Ascending aorta (tissue), 2 donors: Measurements from ENCODE around the gene MTMR11. TPM values are rescaled to one million over a fixed set of nuclear protein-coding genes. Genes with fewer than 3 reads are reported as not detected.

Experiments used
- DNase-seq, 2 donors: peaks; one replicate each; pipeline ENCODE4 v3.0.0-alpha.2; 2019; ENCODE audit warnings: low spot score in 2 of 2
- H3K27ac ChIP-seq, 2 donors: fragments of 200-600 bp; sonication (generic); one replicate each; pipeline ENCODE4 v1.5.1; 2016 to 2017; ENCODE audit warnings: mild to moderate bottlenecking in 1 of 2
- H3K27me3 ChIP-seq: fragments of 200-600 bp; sonication (generic); one replicate; pipeline ENCODE4 v1.5.1; 2017
- H3K36me3 ChIP-seq, 2 donors: fragments of 200-600 bp; sonication (generic); one replicate each; pipeline ENCODE4 v1.5.1; 2016
- H3K4me1 ChIP-seq, 2 donors: fragments of 200-600 bp; sonication (generic); one replicate each; pipeline ENCODE4 v1.5.1; 2016 to 2017; ENCODE audit warnings: mild to moderate bottlenecking in 1 of 2
- H3K4me3 ChIP-seq, 2 donors: fragments of 200-600 bp; sonication (generic); one replicate each; pipeline ENCODE4 v1.5.1; 2016 to 2017; ENCODE audit warnings: mild to moderate bottlenecking in 1 of 2
- H3K9me3 ChIP-seq, 2 donors: fragments of 200-600 bp; sonication (generic); one replicate each; pipeline ENCODE4 v1.5.1; 2016
- CTCF ChIP-seq, 3 experiments: fragments of 200-600 bp in 2 of 3; fragments of 450-650 bp in 1 of 3; sonication (generic) in 2 of 3; IDR thresholded peaks; one replicate each; pipeline ENCODE4 v1.5.1; 2016 to 2019; ENCODE audit warnings: antibody characterized with exemption in 3 of 3, mild to moderate bottlenecking in 1 of 3, moderate library complexity in 1 of 3
- intact Hi-C: fragments of 100-400 bp; cut with DNase I; formaldehyde crosslinking; loops from one replicate; pipeline ENCODE4 v1.15.1; 2023
- total RNA-seq: library from RNA; depleted of rRNA; stranded (reverse); fragments of >200 nt; gene quantifications from one replicate; pipeline ENCODE4 v1.1.0, GENCODE V29; 2016

MTMR11 gene
- total RNA-seq, 1 donor from 2014 or later, result 39.8 TPM

- Histone ChIP-seq H3K36me3 (peaks cover 69% of the 10 kb centered on the region in 2 donors), H3K4me3 (peak within 1 kb of the TSS; percentile 72 to 85), H3K4me1 (peaks cover 8 to 24% of the 10 kb centered on the region in 2 donors), H3K9me3 (no peaks in the 10 kb centered on the region), H3K27me3 (no peaks in the 10 kb centered on the region), H3K27ac (peak within 1 kb of the TSS; percentile 83 to 89)
- no peak for TF ChIP-seq CTCF (IDR thresholded peaks at IDR 0.05)
- intact Hi-C loops, result loop anchor here (1.0 kb wide), 3 partner anchors 9 to 28 kb away; partner anchors contain the start of gene BOLA1
- DNase-seq, result peak; percentile 82 to 98
Measured at GRCh38 chr1:149927563-149928400, 8.9 kb downstream of the MTMR11 start, which contains the start of gene SF3B4. SF3B4 (minus strand) TSS chr1:149927803; CDS start chr1:149927759, 44 bp downstream.

- Histone ChIP-seq H3K4me1 (peaks cover 8 to 24% of the 10 kb centered on the region in 2 donors), H3K9me3 (no peaks in the 10 kb centered on the region), H3K4me3 (peak overlapping the region; percentile 72 to 85), H3K36me3 (peaks cover 71% of the 10 kb centered on the region in 2 donors), H3K27ac (peak overlapping the region; percentile 83 to 89), H3K27me3 (no peaks in the 10 kb centered on the region)
- DNase-seq, result no peak
- TF ChIP-seq CTCF (IDR thresholded peaks at IDR 0.05), result no peak
- intact Hi-C loops, result loop anchor here (1.0 kb wide), 3 partner anchors 9 to 28 kb away; partner anchors contain the start of gene BOLA1
Measured at GRCh38 chr1:149927056-149927562, 9.6 kb downstream of the MTMR11 start.

GRCh38 chr1:149926296-149926695 is 10.4 kb downstream of the MTMR11 start:
- H3K4me3 ChIP-seq, result peak overlapping the region in 1 of 2 donors; percentile 72
- no peaks in the 10 kb centered on the region for H3K9me3 ChIP-seq
- intact Hi-C loops, result no loop called here

GRCh38 chr1:149925751-149926150 is 10.9 kb downstream of the MTMR11 start:
- peak overlapping the region in 1 of 2 donors; percentile 72 for H3K4me3 ChIP-seq

More at GRCh38 chr1:149926296-149926695, 10.4 kb downstream of the MTMR11 start:
- Histone ChIP-seq H3K36me3 (peaks cover 63 to 65% of the 10 kb centered on the region in 2 donors), H3K4me1 (peaks cover 8 to 24% of the 10 kb centered on the region in 2 donors), H3K27me3 (no peaks in the 10 kb centered on the region), H3K27ac (no peak overlapping the region)
- DNase-seq, result no peak
- no peak for TF ChIP-seq CTCF (IDR thresholded peaks at IDR 0.05)

GRCh38 chr1:149925345-149925744 is 11.3 kb downstream of the MTMR11 start:
- peaks cover 8 to 24% of the 10 kb centered on the region in 2 donors for H3K4me1 ChIP-seq
- H3K27ac ChIP-seq, result no peak overlapping the region
- H3K27me3 ChIP-seq, result no peaks in the 10 kb centered on the region
- H3K4me3 ChIP-seq, result no peak overlapping the region
- H3K9me3 ChIP-seq, result no peaks in the 10 kb centered on the region
- peaks cover 55 to 56% of the 10 kb centered on the region in 2 donors for H3K36me3 ChIP-seq
- no peak for TF ChIP-seq CTCF (IDR thresholded peaks at IDR 0.05)
- intact Hi-C loops, result no loop called here
- no peak for DNase-seq

More at GRCh38 chr1:149925751-149926150, 10.9 kb downstream of the MTMR11 start:
- no peak for DNase-seq
- Histone ChIP-seq H3K9me3 (no peaks in the 10 kb centered on the region), H3K4me1 (peaks cover 8 to 24% of the 10 kb centered on the region in 2 donors), H3K27ac (no peak overlapping the region), H3K27me3 (no peaks in the 10 kb centered on the region), H3K36me3 (peaks cover 59 to 60% of the 10 kb centered on the region in 2 donors)
- intact Hi-C loops, result no loop called here
- no peak for TF ChIP-seq CTCF (IDR thresholded peaks at IDR 0.05)
